ENCODE results near the gene SLC37A2. TPM values are rescaled to one million over a fixed set of nuclear protein-coding genes. Genes with fewer than 3 reads are reported as not detected.
"Not testable (repeated sequence)": the region's sequence is repeated elsewhere in the genome, so short reads cannot be mapped to it uniquely, and the experiment has no call there.

The SLC37A2 gene
- total and polyA plus RNA-seq, 2 experiments from 2014 or later: 0.98 to 1.0 TPM

GRCh38 chr11:125036933-125037332, 26.2 kb upstream of the SLC37A2 start:
- no peak for TF ChIP-seq CTCF (IDR thresholded peaks at IDR 0.05; ENCODE audit: low read depth, low read length)
- DNase-seq (ENCODE audit: low read depth in 1 of 2, low spot score in 1 of 2): peak in 1 of 2 donors; percentile 61
- no peaks in the 10 kb centered on the region for H3K9me3 ChIP-seq (ENCODE audit: low read depth)

GRCh38 chr11:125049164-125049792, 13.8 kb upstream of the SLC37A2 start:
- no peak for DNase-seq (ENCODE audit: low read depth in 1 of 2, low spot score in 1 of 2)
- no peak for TF ChIP-seq CTCF (IDR thresholded peaks at IDR 0.05; ENCODE audit: low read depth, low read length)

More at GRCh38 chr11:125036933-125037332, 26.2 kb upstream of the SLC37A2 start:
- no peaks in the 10 kb centered on the region for H3K4me1 ChIP-seq (ENCODE audit: low read depth)
- H3K36me3 ChIP-seq: no peaks in the 10 kb centered on the region
- H3K27me3 ChIP-seq: no peaks in the 10 kb centered on the region
- H3K27ac ChIP-seq: no peak overlapping the region
- no peak overlapping the region for H3K4me3 ChIP-seq

GRCh38 chr11:125052047-125052446, 11.1 kb upstream of the SLC37A2 start:
- DNase-seq (ENCODE audit: low read depth in 1 of 2, low spot score in 1 of 2): no peak
- H3K4me1 ChIP-seq (ENCODE audit: low read depth): peaks cover 4% of the 10 kb centered on the region
- TF ChIP-seq CTCF (IDR thresholded peaks at IDR 0.05; ENCODE audit: low read depth, low read length): no peak
- no peak overlapping the region for H3K27ac ChIP-seq
- H3K9me3 ChIP-seq (ENCODE audit: low read depth): no peaks in the 10 kb centered on the region
- H3K36me3 ChIP-seq: no peaks in the 10 kb centered on the region
- no peaks in the 10 kb centered on the region for H3K27me3 ChIP-seq
- no peak overlapping the region for H3K4me3 ChIP-seq

More at GRCh38 chr11:125049164-125049792, 13.8 kb upstream of the SLC37A2 start:
- H3K27me3 ChIP-seq: no peaks in the 10 kb centered on the region
- H3K36me3 ChIP-seq: no peaks in the 10 kb centered on the region
- peaks cover 4% of the 10 kb centered on the region for H3K4me1 ChIP-seq (ENCODE audit: low read depth)
- H3K27ac ChIP-seq: no peak overlapping the region
- H3K9me3 ChIP-seq (ENCODE audit: low read depth): no peaks in the 10 kb centered on the region
- no peak overlapping the region for H3K4me3 ChIP-seq

- no peak for DNase-seq (ENCODE audit: low read depth in 1 of 2, low spot score in 1 of 2)
- H3K27me3 ChIP-seq: no peaks in the 10 kb centered on the region
- no peak overlapping the region for H3K4me3 ChIP-seq
- peaks cover 4% of the 10 kb centered on the region for H3K4me1 ChIP-seq (ENCODE audit: low read depth)
- H3K36me3 ChIP-seq: no peaks in the 10 kb centered on the region
- no peaks in the 10 kb centered on the region for H3K9me3 ChIP-seq (ENCODE audit: low read depth)
- H3K27ac ChIP-seq: no peak overlapping the region
- TF ChIP-seq CTCF (IDR thresholded peaks at IDR 0.05; ENCODE audit: low read depth, low read length): no peak
These were observed 9.9 kb upstream of the SLC37A2 start for GRCh38 chr11:125053167-125053566.

GRCh38 chr11:125055107-125055715, 7.9 kb upstream of the SLC37A2 start:
- Histone ChIP-seq H3K4me1 (ENCODE audit: low read depth) (no peaks in the 10 kb centered on the region), H3K27me3 (peaks cover 4% of the 10 kb centered on the region), H3K4me3 (no peak overlapping the region), H3K27ac (no peak overlapping the region), H3K36me3 (no peaks in the 10 kb centered on the region), H3K9me3 (ENCODE audit: low read depth) (no peaks in the 10 kb centered on the region)
- TF ChIP-seq CTCF (IDR thresholded peaks at IDR 0.05; ENCODE audit: low read depth, low read length): no peak
- DNase-seq (ENCODE audit: low read depth in 1 of 2, low spot score in 1 of 2): no peak

- DNase-seq (ENCODE audit: low read depth in 1 of 2, low spot score in 1 of 2); H3K4me1 ChIP-seq (ENCODE audit: low read depth); H3K27ac ChIP-seq; H3K9me3 ChIP-seq (ENCODE audit: low read depth); H3K36me3 ChIP-seq; H3K4me3 ChIP-seq: not testable (repeated sequence)
- H3K27me3 ChIP-seq: peaks cover 13% of the 10 kb centered on the region
These were observed 7.0 kb upstream of the SLC37A2 start for GRCh38 chr11:125056111-125056510.

Data from cardiac muscle cell (in vitro differentiated cells and primary cell).